HepG2 (cell line): ENCODE results near the gene ABHD3. TPM values are rescaled to one million over a fixed set of nuclear protein-coding genes. Genes with fewer than 3 reads are reported as not detected.

Source experiments
- ATAC-seq: fragments of 200-7000 bp; cut with Tn5 transposase; 3 replicates; pipeline ENCODE4 v1.9.1; 2020; ENCODE audit warnings: mild to moderate bottlenecking, moderate library complexity
- BruUV-seq: library from RNA; stranded (reverse); fragments of 400-500 nt; replicated peaks from 2 replicates; lab custom pipeline; 2021; lab: Mats Ljungman, UMichigan
- CTCF ChIA-PET: fragments of 300-600 bp; formaldehyde crosslinking; extraction: SDS; loops from one replicate; lab custom pipeline; 2021; ENCODE audit warnings: low total read pairs, inconsistent platforms, low intra/inter-chr PET ratio; lab: Yijun Ruan, JAX
- POLR2A ChIA-PET: fragments of 350-600 bp; sonication (Branson Sonifier 250); formaldehyde crosslinking; loops from one replicate; lab custom pipeline; 2020; ENCODE audit warnings: antibody characterized with exemption, inconsistent platforms; lab: Yijun Ruan, JAX
- DNase-seq: peaks from one replicate; pipeline ENCODE4 v3.0.0-alpha.2; 2015; ENCODE audit warnings: low spot score
- FAIRE-seq: peaks from 3 replicates; lab custom pipeline; 2011; peaks lifted over from hg19 to GRCh38; lab: Jason Lieb, UNC
- H2AFZ ChIP-seq: one replicate; pipeline ENCODE4 v1.6.1; 2011; ENCODE audit warnings: low read length, inconsistent platforms
- H3K27ac ChIP-seq: fragments of 300-600 bp; 3 replicates; pipeline ENCODE4 v1.8.0; 2011; ENCODE audit warnings: mixed run types, mild to moderate bottlenecking, mixed read lengths, low read length, inconsistent platforms; ENCODE audit not compliant: insufficient read depth; ENCODE audit errors: extremely low read length
- H3K27me3 ChIP-seq, 2 experiments: fragments of 200-600 bp in 1 of 2; 2 replicates in 1 of 2; 3 replicates in 1 of 2; pipeline versions ENCODE4 v1.6.0 to v1.8.0; 2011; ENCODE audit warnings: low read length in 2 of 2, mild to moderate bottlenecking in 2 of 2, moderate library complexity in 2 of 2, inconsistent platforms in 1 of 2; ENCODE audit not compliant: insufficient read depth in 2 of 2, control insufficient read depth in 1 of 2
- H3K36me3 ChIP-seq, 2 experiments: fragments of 200-600 bp in 1 of 2; replicated peaks in 1 of 2; 2 replicates in 1 of 2; 3 replicates in 1 of 2; pipeline versions ENCODE4 v1.5.1 to v1.8.0; 2011; ENCODE audit warnings: low read length in 2 of 2, inconsistent platforms in 1 of 2; ENCODE audit not compliant: insufficient read depth in 2 of 2, control insufficient read depth in 1 of 2
- H3K4me1 ChIP-seq: 2 replicates; pipeline ENCODE4 v1.5.1; 2012; ENCODE audit warnings: low read length, inconsistent platforms; ENCODE audit not compliant: insufficient read depth
- H3K4me2 ChIP-seq: 2 replicates; pipeline ENCODE4 v1.6.0; 2011; ENCODE audit warnings: low read depth, low read length, inconsistent platforms
- H3K4me3 ChIP-seq, 3 experiments: fragments of 200-600 bp in 1 of 3; sonication (generic), shearing (Covaris generic) in 1 of 3; replicated peaks in 1 of 3; 2 replicates each; pipeline ENCODE4 v1.5.1; 2011 to 2016; ENCODE audit warnings: low read length in 3 of 3, inconsistent platforms in 2 of 3, low read depth in 2 of 3, mild to moderate bottlenecking in 2 of 3, control low read depth in 1 of 3, mixed read lengths in 1 of 3; ENCODE audit not compliant: insufficient read depth in 1 of 3
- H3K79me2 ChIP-seq: one replicate; pipeline ENCODE4 v1.6.1; 2011; ENCODE audit warnings: low read length, inconsistent platforms; ENCODE audit not compliant: insufficient read depth
- H3K9ac ChIP-seq: 2 replicates; pipeline ENCODE4 v1.6.0; 2011; ENCODE audit warnings: mild to moderate bottlenecking, low read depth, low read length, inconsistent platforms; ENCODE audit not compliant: insufficient read depth
- H3K9me3 ChIP-seq: 2 replicates; pipeline ENCODE4 v1.5.1; 2012; ENCODE audit warnings: mild to moderate bottlenecking, low read length
- H4K20me1 ChIP-seq: 2 replicates; pipeline ENCODE4 v1.6.0; 2011; ENCODE audit warnings: inconsistent platforms, mild to moderate bottlenecking, low read length, moderate library complexity; ENCODE audit not compliant: insufficient read depth
- ATF5 ChIP-seq: sonication (generic); formaldehyde crosslinking; IDR thresholded peaks from 2 replicates; pipeline ENCODE4 v1.4.0; 2020; ENCODE audit warnings: mild to moderate bottlenecking, low read depth, missing genetic modification reagents
- ATRX ChIP-seq: sonication (generic); formaldehyde crosslinking; IDR thresholded peaks from 2 replicates; pipeline ENCODE4 v1.4.0; 2020; ENCODE audit warnings: missing genetic modification reagents, borderline replicate concordance
- CERS6 ChIP-seq: sonication (generic); formaldehyde crosslinking; IDR thresholded peaks from 2 replicates; pipeline ENCODE4 v1.5.0; 2020; ENCODE audit warnings: missing genetic modification reagents
- ELF4 ChIP-seq: sonication (generic); formaldehyde crosslinking; IDR thresholded peaks from 2 replicates; pipeline ENCODE4 v1.5.0; 2020; ENCODE audit warnings: missing genetic modification reagents, mild to moderate bottlenecking, moderate library complexity, borderline replicate concordance
- KLF6 ChIP-seq: IDR thresholded peaks from 2 replicates; pipeline ENCODE4 v1.8.0; 2016; ENCODE audit warnings: missing biosample characterization, missing genetic modification reagents
- MAZ ChIP-seq, 2 experiments: sonication (generic) in 1 of 2; formaldehyde crosslinking in 1 of 2; IDR thresholded peaks; 2 replicates each; pipeline versions ENCODE4 v1.5.0 to v1.6.1; 2012 to 2020; ENCODE audit warnings: low read depth in 2 of 2, mild to moderate bottlenecking in 2 of 2, borderline replicate concordance in 1 of 2, improper control_type of control experiment in 1 of 2, low read length in 1 of 2, missing genetic modification reagents in 1 of 2, moderate library complexity in 1 of 2
- MIER3 ChIP-seq: IDR thresholded peaks from 2 replicates; pipeline ENCODE4 v1.6.1; 2016; ENCODE audit warnings: missing compliant biosample characterization, borderline replicate concordance
- PHF8 ChIP-seq: sonication (generic); formaldehyde crosslinking; IDR thresholded peaks from 2 replicates; pipeline ENCODE4 v1.5.0; 2020; ENCODE audit warnings: missing genetic modification reagents
- ZBTB2 ChIP-seq: sonication (generic); formaldehyde crosslinking; IDR thresholded peaks from 2 replicates; pipeline ENCODE4 v1.8.0; 2022; ENCODE audit warnings: low read depth, missing genetic modification reagents
- ZFX ChIP-seq: sonication (generic); formaldehyde crosslinking; IDR thresholded peaks from 2 replicates; pipeline ENCODE4 v1.4.0; 2020; ENCODE audit warnings: mild to moderate bottlenecking, low read depth, missing genetic modification reagents, moderate library complexity
- ZNF749 ChIP-seq: sonication (generic); formaldehyde crosslinking; IDR thresholded peaks from 2 replicates; pipeline ENCODE4 v1.8.0; 2022; ENCODE audit warnings: mild to moderate bottlenecking, missing genetic modification reagents, moderate library complexity, borderline replicate concordance
- ZNF790 ChIP-seq: sonication (generic); formaldehyde crosslinking; IDR thresholded peaks from 2 replicates; pipeline ENCODE4 v1.8.0; 2022; ENCODE audit warnings: missing genetic modification reagents, mild to moderate bottlenecking, borderline replicate concordance
- ZSCAN31 ChIP-seq: sonication (generic); formaldehyde crosslinking; IDR thresholded peaks from 2 replicates; pipeline ENCODE4 v1.5.0; 2020; ENCODE audit warnings: low read depth, mild to moderate bottlenecking, missing genetic modification reagents
- WGBS: methylation state at CpG from one replicate; pipeline ENCODE4 v1.1.6; 2017; ENCODE audit warnings: low lambda C conversion rate; 5-methylcytosine and 5-hydroxymethylcytosine counted together
- in situ Hi-C: cut with HindIII; loops from 2 replicates; pipeline ENCODE4 v1.10.0; 2017; ENCODE audit warnings: low pct_unique_long_range_greater_than_20kb; ENCODE audit not compliant: extremely low pct_ligation_motif_present
- intact Hi-C: fragments of 100-400 bp; cut with micrococcal nuclease; formaldehyde crosslinking; loops from one replicate; pipeline ENCODE4 v1.10.0; 2022; ENCODE audit not compliant: unreplicated experiment
- polyA plus RNA-seq, 8 experiments: library from polyadenylated mRNA; depleted of rRNA in 3 of 8; stranded (reverse) in 7 of 8; unstranded in 1 of 8; fragments of >200 nt; fragmentation: Illumina TruSeq in 4 of 8; extraction: Trizol in 4 of 8; gene quantifications; 2 replicates each; pipeline versions ENCODE4 v1.2.1 to v1.2.3, GENCODE V29; 2011 to 2016; ENCODE audit warnings: low read depth in 4 of 8, missing spikeins in 1 of 8, mixed read lengths in 1 of 8; ENCODE audit not compliant: insufficient read depth in 1 of 8
- total RNA-seq, 5 experiments: library from RNA; depleted of rRNA; stranded (reverse); fragments of >200 nt; fragmentation: Illumina TruSeq; extraction: Trizol; gene quantifications; 2 replicates each; pipeline ENCODE4 v1.2.3, GENCODE V29; 2016; ENCODE audit warnings: low read depth in 1 of 5

The ABHD3 gene
- total and polyA plus RNA-seq, 2 of the 13 experiments (the other 11 are each of a cell fraction or from before 2014, with no cell fraction given) = 32.1 to 40.2 TPM

- H2AFZ ChIP-seq = no peak overlapping the region
- ChIA-PET POLR2A (interaction anchor here (1.6 to 2.3 kb wide), 5 partner anchors 11 to 140 kb away, joined by 4 to 16 read pairs (median 10); partner anchors contain the start of genes ABHD3, ESCO1 and SNRPD1), CTCF (no interaction called here)
Measured at GRCh38 chr18:21741312-21741561, 36.7 kb upstream of the ABHD3 start.

More at GRCh38 chr18:21741312-21741561, 36.7 kb upstream of the ABHD3 start:
- intact Hi-C loops = loop anchor here (2.0 to 5.0 kb wide), 4 partner anchors 36 to 129 kb away; partner anchors contain the start of genes ABHD3 and SNRPD1
- peaks cover 16% of the 10 kb centered on the region for H4K20me1 ChIP-seq
- H3K9me3 ChIP-seq = no peaks in the 10 kb centered on the region
- in situ Hi-C loops = no loop called here
- H3K27me3 ChIP-seq = no peaks in the 10 kb centered on the region
- H3K27ac ChIP-seq = peak overlapping the region; percentile 97
- TF ChIP-seq ATF5 (CRISPR knock-in tag) (no peak), PHF8 (no peak), ZNF749 (CRISPR knock-in tag) (0 out of 2 replicates have a peak, but pooled peaks have one; percentile 24), CERS6 (no peak), ATRX (CRISPR knock-in tag) (no peak), MIER3 (no peak), MAZ (IDR thresholded peaks at IDR 0.05; ENCODE audit: borderline replicate concordance, low read depth, low read length) (no peak), MAZ (CRISPR knock-in tag; IDR thresholded peaks at IDR 0.05; ENCODE audit: low read depth) (peak; percentile 21; the same call in 1 of the 2 replicates), ZBTB2 (CRISPR knock-in tag) (0 out of 2 replicates have a peak, but pooled peaks have one; percentile 0), KLF6 (CRISPR knock-in tag) (no peak), ZFX (CRISPR knock-in tag) (peak; percentile 5; the same call in 1 of the 2 replicates), ELF4 (CRISPR knock-in tag) (no peak), ZNF790 (CRISPR knock-in tag) (0 out of 2 replicates have a peak, but pooled peaks have one; percentile 40), ZSCAN31 (CRISPR knock-in tag) (no peak)
- peak overlapping the region; percentile 82 for H3K4me2 ChIP-seq
- FAIRE-seq = no peak
- H3K79me2 ChIP-seq = peaks cover 48% of the 10 kb centered on the region
- WGBS = no CpG with 5 or more reads among the region's 41 CpGs
- H3K9ac ChIP-seq = peak overlapping the region; percentile 91
- no peak for ATAC-seq
- no TSS peak for BruUV-seq
- no peaks in the 10 kb centered on the region; a peak in 1 of 5 replicates for H3K36me3 ChIP-seq
- H3K4me3 ChIP-seq = peak overlapping the region; percentile 93 to 98 (median 94); a peak in 5 of 6 replicates
- no peak for DNase-seq
- H3K4me1 ChIP-seq = peaks cover 47% of the 10 kb centered on the region
